SK-N-SH (cell line): Measurements from ENCODE around the gene MINDY3.

Source experiments
- CTCF ChIP-seq: fragments of 200-600 bp; sonication (generic); IDR thresholded peaks from 2 replicates; pipeline ENCODE4 v1.6.1; 2017; ENCODE audit warnings: antibody characterized with exemption, mild to moderate bottlenecking, moderate library complexity
- GATA2 ChIP-seq: sonication (generic); formaldehyde crosslinking; IDR thresholded peaks from 2 replicates; pipeline ENCODE4 v1.5.0; 2020; ENCODE audit warnings: mild to moderate bottlenecking, missing genetic modification reagents

- TF ChIP-seq CTCF (no peak), GATA2 (no peak)
These were observed 11.5 kb upstream of the MINDY3 start for GRCh38 chr10:15871823-15872222.
